Measurements from ENCODE around the gene NFASC. TPM values are rescaled to one million over a fixed set of nuclear protein-coding genes. Genes with fewer than 3 reads are reported as not detected.

Gene NFASC
- total and polyA plus RNA-seq, 2 donors (not counting 3 experiments of a cell fraction or from before 2014, with no cell fraction given): not detected

DNA sequence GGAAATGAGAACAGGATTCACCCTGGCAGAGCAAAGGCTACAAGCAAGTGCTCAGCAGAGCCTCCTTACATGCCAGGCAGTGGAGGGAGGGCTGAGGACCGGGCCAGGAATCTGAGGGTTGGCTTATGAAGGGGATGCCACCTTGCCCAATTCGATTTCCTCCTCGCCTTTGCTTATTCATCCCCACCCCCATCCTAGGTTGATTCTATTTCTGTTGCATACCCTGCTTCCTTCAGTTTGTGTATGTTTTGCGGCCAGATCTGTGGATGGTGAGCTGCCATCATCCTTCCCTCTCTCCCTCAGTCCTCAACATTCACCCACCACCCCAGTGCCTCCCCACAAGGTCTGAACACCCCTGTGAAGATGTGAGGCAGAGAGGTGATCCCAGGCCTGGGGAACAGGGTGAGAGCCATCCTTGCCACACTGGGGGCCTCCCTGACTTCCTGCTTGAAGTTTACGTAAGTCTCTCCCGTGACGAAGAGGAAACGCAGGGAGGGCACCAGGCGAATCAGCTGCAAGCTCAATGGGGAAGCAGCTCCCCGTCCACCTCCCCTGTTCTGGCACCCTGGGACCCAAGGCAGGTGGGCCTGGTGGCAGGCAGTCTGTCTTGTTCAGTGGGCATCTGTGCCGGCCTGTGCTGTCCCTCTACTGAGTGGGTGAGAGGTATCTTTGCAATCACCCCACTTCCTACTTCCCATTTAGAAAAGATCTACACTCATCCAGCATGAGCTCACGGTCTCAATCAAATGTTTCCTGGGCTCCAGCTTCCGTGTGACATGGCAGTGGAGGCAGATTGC is 121.7 kb downstream of the NFASC start:
- no peak overlapping the region for H3K4me2 ChIP-seq (ENCODE audit: insufficient read depth, low read length)
- intact Hi-C loops (cut with micrococcal nuclease) (no loop called here), dilution Hi-C loops (cut with MboI; ENCODE audit: extremely low pct_ligation_motif_present, low sequenced_read_pairs) (no loop called here)
- BruUV-seq (replicated peaks): no TSS peak
- no peaks in the 10 kb centered on the region for H4K20me1 ChIP-seq (replicated peaks; ENCODE audit: control insufficient read depth, extremely low read depth, insufficient read depth, low read length)
- no peak overlapping the region for H3K4me3 ChIP-seq (replicated peaks in 1 of 3; ENCODE audit: insufficient read depth in 1 of 3, low read depth in 1 of 3, low read length in 3 of 3)
- POLR2A ChIA-PET: no interaction called here
- no peak overlapping the region for H3K27ac ChIP-seq (ENCODE audit: insufficient read depth, low read depth, low read length)
- no peaks in the 10 kb centered on the region for H3K9me3 ChIP-seq (replicated peaks; ENCODE audit: control insufficient read depth, insufficient read depth, low read length)
- no peaks in the 10 kb centered on the region for H3K79me2 ChIP-seq (ENCODE audit: control insufficient read depth, insufficient read depth, low read length)
- FAIRE-seq (no peak), DNase-seq (ENCODE audit: low read depth, low spot score) (no peak)
- no peaks in the 10 kb centered on the region for H3K36me3 ChIP-seq (ENCODE audit: control insufficient read depth in 2 of 2, extremely low read depth in 1 of 2, insufficient read depth in 2 of 2, low read length in 2 of 2)
- no peaks in the 10 kb centered on the region for H3K9me1 ChIP-seq (replicated peaks; ENCODE audit: control insufficient read depth, extremely low read depth, insufficient read depth, low read length)
- CTCF ChIA-PET: interaction anchor here (0.9 to 6.2 kb wide), 4 partner anchors 12 to 266 kb away, joined by 3 to 86 read pairs (median 14); no protein-coding TSS in a partner anchor
- H3K9ac ChIP-seq (replicated peaks; ENCODE audit: extremely low read depth, insufficient read depth, low read length): no peak overlapping the region
- peaks cover 0 to 16% of the 10 kb centered on the region in 2 experiments for H3K27me3 ChIP-seq (ENCODE audit: control insufficient read depth in 2 of 2, insufficient read depth in 2 of 2, low read length in 2 of 2)
- no peaks in the 10 kb centered on the region for H3K4me1 ChIP-seq (ENCODE audit: control insufficient read depth, extremely low read depth, insufficient read depth, low read length)
- no peak for TF ChIP-seq GATA2 (IDR thresholded peaks at IDR 0.05; ENCODE audit: insufficient read depth, insufficient read length, low read depth, low read length)
- TF ChIP-seq, protein P1, sequence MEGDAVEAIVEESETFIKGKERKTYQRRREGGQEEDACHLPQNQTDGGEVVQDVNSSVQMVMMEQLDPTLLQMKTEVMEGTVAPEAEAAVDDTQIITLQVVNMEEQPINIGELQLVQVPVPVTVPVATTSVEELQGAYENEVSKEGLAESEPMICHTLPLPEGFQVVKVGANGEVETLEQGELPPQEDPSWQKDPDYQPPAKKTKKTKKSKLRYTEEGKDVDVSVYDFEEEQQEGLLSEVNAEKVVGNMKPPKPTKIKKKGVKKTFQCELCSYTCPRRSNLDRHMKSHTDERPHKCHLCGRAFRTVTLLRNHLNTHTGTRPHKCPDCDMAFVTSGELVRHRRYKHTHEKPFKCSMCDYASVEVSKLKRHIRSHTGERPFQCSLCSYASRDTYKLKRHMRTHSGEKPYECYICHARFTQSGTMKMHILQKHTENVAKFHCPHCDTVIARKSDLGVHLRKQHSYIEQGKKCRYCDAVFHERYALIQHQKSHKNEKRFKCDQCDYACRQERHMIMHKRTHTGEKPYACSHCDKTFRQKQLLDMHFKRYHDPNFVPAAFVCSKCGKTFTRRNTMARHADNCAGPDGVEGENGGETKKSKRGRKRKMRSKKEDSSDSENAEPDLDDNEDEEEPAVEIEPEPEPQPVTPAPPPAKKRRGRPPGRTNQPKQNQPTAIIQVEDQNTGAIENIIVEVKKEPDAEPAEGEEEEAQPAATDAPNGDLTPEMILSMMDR (IDR thresholded peaks at IDR 0.05; ENCODE audit: extremely low read depth in 1 of 2, insufficient read depth in 1 of 2, low read depth in 1 of 2, low read length in 2 of 2): no peak
- no peak for TF ChIP-seq JUN (IDR thresholded peaks at IDR 0.05; ENCODE audit: borderline replicate concordance, insufficient read depth, insufficient read length, low read depth)
- no peak for TF ChIP-seq FOS (IDR thresholded peaks at IDR 0.05; ENCODE audit: borderline replicate concordance, insufficient read depth, low read length)
- TF ChIP-seq EZH2 (IDR thresholded peaks at IDR 0.05; ENCODE audit: borderline replicate concordance, low read depth, low read length, severe bottlenecking): no peak
- H2AFZ ChIP-seq (ENCODE audit: low read depth, low read length): no peak overlapping the region
